Activated B cell treated with CpG ODN at 0.5 μM for 24 hours (primary cell): ENCODE results near the gene GBP6. TPM values are rescaled to one million over a fixed set of nuclear protein-coding genes. Genes with fewer than 3 reads are reported as not detected.
"Not testable (repeated sequence)": the region's sequence is repeated elsewhere in the genome, so short reads cannot be mapped to it uniquely, and the experiment has no call there.

Source experiments
- ATAC-seq: fragments of 200-7000 bp; cut with Tn5 transposase; one replicate; pipeline ENCODE4 v1.10.0; 2021; ENCODE audit warnings: low read depth, mild to moderate bottlenecking, moderate library complexity
- CTCF ChIA-PET: fragments of 350-600 bp; sonication (Branson Sonifier 250); formaldehyde crosslinking; loops from one replicate; lab custom pipeline; 2021; ENCODE audit warnings: antibody characterized with exemption; lab: Charles Lee
- POLR2A ChIA-PET: fragments of 350-600 bp; sonication (Branson Sonifier 250); formaldehyde crosslinking; loops from one replicate; lab custom pipeline; 2021; ENCODE audit warnings: antibody characterized with exemption; lab: Charles Lee
- DNase-seq: peaks from one replicate; pipeline ENCODE4 v3.0.0; 2022
- H3K27ac Mint-ChIP-seq: one replicate; pipeline ENCODE4 v1.8.0; 2020; ENCODE audit warnings: mixed read lengths
- H3K27me3 Mint-ChIP-seq: one replicate; pipeline ENCODE4 v1.8.0; 2021; ENCODE audit warnings: mixed read lengths
- H3K36me3 Mint-ChIP-seq: one replicate; pipeline ENCODE4 v1.8.0; 2021; ENCODE audit warnings: low read depth, mixed read lengths
- H3K4me1 Mint-ChIP-seq: one replicate; pipeline ENCODE4 v1.8.0; 2021; ENCODE audit warnings: mixed read lengths
- H3K4me3 Mint-ChIP-seq: one replicate; pipeline ENCODE4 v1.8.0; 2020; ENCODE audit warnings: mild to moderate bottlenecking, mixed read lengths
- H3K9me3 Mint-ChIP-seq: one replicate; pipeline ENCODE4 v1.8.0; 2020; ENCODE audit warnings: mixed read lengths
- CTCF ChIP-seq: fragments of 200-600 bp; IDR thresholded peaks from one replicate; pipeline ENCODE4 v1.8.0; 2022; ENCODE audit warnings: antibody characterized with exemption, mild to moderate bottlenecking
- intact Hi-C: fragments of 100-400 bp; cut with micrococcal nuclease; formaldehyde crosslinking; loops from one replicate; pipeline ENCODE4 v1.15.1; 2024
- total RNA-seq: library from RNA; stranded (reverse); gene quantifications from 2 replicates; pipeline ENCODE4 v1.2.3, GENCODE V29; 2022

The GBP6 gene
- total RNA-seq, 1 donor from 2014 or later: not detected

GRCh38 chr1:89367221-89367620 lies 3.4 kb downstream of the GBP6 start:
- Mint-ChIP-seq H3K9me3 (no peaks in the 10 kb centered on the region), H3K4me1 (no peaks in the 10 kb centered on the region), H3K27me3 (no peaks in the 10 kb centered on the region), H3K36me3 (no peaks in the 10 kb centered on the region), H3K27ac (no peak overlapping the region), H3K4me3 (no peak overlapping the region)
- TF ChIP-seq CTCF: no peak
- ChIA-PET CTCF (interaction anchor here (0.8 kb wide), 1 partner anchor 9 kb away, joined by 3 read pairs; no protein-coding TSS in a partner anchor), POLR2A (no interaction called here)
- no peak for ATAC-seq
- no peak for DNase-seq
- intact Hi-C loops: no loop called here

GRCh38 chr1:89369331-89369730 lies 5.5 kb downstream of the GBP6 start:
- no peak for TF ChIP-seq CTCF
- H3K27ac Mint-ChIP-seq: no peak overlapping the region
- no peaks in the 10 kb centered on the region for H3K27me3 Mint-ChIP-seq
- H3K4me3 Mint-ChIP-seq: no peak overlapping the region
- no peaks in the 10 kb centered on the region for H3K36me3 Mint-ChIP-seq
- H3K9me3 Mint-ChIP-seq: peaks cover 4% of the 10 kb centered on the region
- DNase-seq (no peak), ATAC-seq (no peak)
- intact Hi-C loops: no loop called here
- ChIA-PET POLR2A (no interaction called here), CTCF (no interaction called here)
- H3K4me1 Mint-ChIP-seq: no peaks in the 10 kb centered on the region

- intact Hi-C loops, H3K9me3 Mint-ChIP-seq, DNase-seq, H3K4me1 Mint-ChIP-seq, ATAC-seq, H3K27ac Mint-ChIP-seq, H3K27me3 Mint-ChIP-seq, CTCF ChIA-PET, H3K4me3 Mint-ChIP-seq, POLR2A ChIA-PET, H3K36me3 Mint-ChIP-seq: not testable (repeated sequence)
Observed at GRCh38 chr1:89373810-89374209, 10.0 kb downstream of the GBP6 start.

GRCh38 chr1:89378001-89378400 lies 14.1 kb downstream of the GBP6 start:
- H3K36me3 Mint-ChIP-seq: no peaks in the 10 kb centered on the region
- no peak for ATAC-seq
- ChIA-PET CTCF (no interaction called here), POLR2A (no interaction called here)
- H3K27ac Mint-ChIP-seq: no peak overlapping the region
- no peak for DNase-seq
- H3K9me3 Mint-ChIP-seq: peaks cover 3% of the 10 kb centered on the region
- intact Hi-C loops: no loop called here
- H3K27me3 Mint-ChIP-seq: no peaks in the 10 kb centered on the region
- no peak for TF ChIP-seq CTCF
- no peak overlapping the region for H3K4me3 Mint-ChIP-seq
- H3K4me1 Mint-ChIP-seq: no peaks in the 10 kb centered on the region

GRCh38 chr1:89381618-89382017 lies 17.8 kb downstream of the GBP6 start:
- Mint-ChIP-seq H3K4me3 (no peak overlapping the region), H3K4me1 (no peaks in the 10 kb centered on the region), H3K36me3 (no peaks in the 10 kb centered on the region), H3K27ac (no peak overlapping the region), H3K9me3 (no peaks in the 10 kb centered on the region), H3K27me3 (peaks cover 3% of the 10 kb centered on the region)
- no peak for ATAC-seq
- CTCF ChIA-PET: no interaction called here
- POLR2A ChIA-PET: no interaction called here
- DNase-seq: no peak
- intact Hi-C loops: no loop called here
- no peak for TF ChIP-seq CTCF

- ChIA-PET POLR2A (no interaction called here), CTCF (no interaction called here)
- intact Hi-C loops: no loop called here
- Mint-ChIP-seq H3K4me3 (no peak overlapping the region), H3K4me1 (no peaks in the 10 kb centered on the region), H3K27me3 (peaks cover 3% of the 10 kb centered on the region), H3K9me3 (no peaks in the 10 kb centered on the region), H3K36me3 (no peaks in the 10 kb centered on the region), H3K27ac (no peak overlapping the region)
- ATAC-seq (no peak), DNase-seq (no peak)
- TF ChIP-seq CTCF: no peak
Observed at GRCh38 chr1:89382479-89382878, 18.6 kb downstream of the GBP6 start.
